GM12865 (cell line): ENCODE data around the gene WDR1.
A peak's percentile ranks its signal among the peaks of the same experiment; 100 is the strongest.

Experiments used
- DNase-seq: peaks from one replicate; pipeline ENCODE4 v3.0.0; 2010; ENCODE audit warnings: low read depth
- H3K4me3 ChIP-seq: 2 replicates; pipeline ENCODE4 v1.5.1; 2011; ENCODE audit warnings: mild to moderate bottlenecking, low read depth, low read length, control low read depth
- CTCF ChIP-seq: IDR thresholded peaks from 2 replicates; pipeline ENCODE4 v1.5.1; 2011; ENCODE audit warnings: low read length, control low read depth, low read depth, inconsistent platforms; ENCODE audit not compliant: insufficient read depth; ENCODE audit errors: missing control alignments

Gene WDR1

GRCh38 chr4:10074767-10075105 is 41.9 kb downstream of the WDR1 start:
- DNase-seq: peak; percentile 9
- peak; percentile 24 for TF ChIP-seq CTCF
- no peak overlapping the region for H3K4me3 ChIP-seq

GRCh38 chr4:10074076-10074766 is 42.4 kb downstream of the WDR1 start:
- no peak for DNase-seq
- H3K4me3 ChIP-seq: no peak overlapping the region
- TF ChIP-seq CTCF: no peak

- no peak for DNase-seq
- TF ChIP-seq CTCF: no peak
- H3K4me3 ChIP-seq: no peak overlapping the region
Measured at GRCh38 chr4:10072420-10073017, 44.1 kb downstream of the WDR1 start.

- no peak overlapping the region for H3K4me3 ChIP-seq
- no peak for TF ChIP-seq CTCF
- no peak for DNase-seq
Measured at GRCh38 chr4:10069075-10069642, 47.4 kb downstream of the WDR1 start.

GRCh38 chr4:10066670-10067651 is 49.6 kb downstream of the WDR1 start:
- no peak for DNase-seq
- no peak overlapping the region for H3K4me3 ChIP-seq
- no peak for TF ChIP-seq CTCF

GRCh38 chr4:10066206-10066605 is 50.4 kb downstream of the WDR1 start:
- no peak for TF ChIP-seq CTCF
- H3K4me3 ChIP-seq: no peak overlapping the region
- DNase-seq: no peak
